ENCODE results near the gene CCT3.

Gene CCT3

GRCh38 chr1:156298852-156299357 lies 39.2 kb downstream of the CCT3 start, which contains the start of gene VHLL:
Gene VHLL (minus strand): TSS chr1:156299307. CDS start chr1:156299189, 118 bp downstream.
- no peak within 1 kb of the TSS for H3K27ac ChIP-seq (ENCODE audit: low read depth, low read length)
- H3K9me3 ChIP-seq (ENCODE audit: insufficient read depth, low read length), result no peaks in the 10 kb centered on the region
- H3K9me2 ChIP-seq (replicated peaks; ENCODE audit: insufficient read depth, low read length), result no peaks in the 10 kb centered on the region
- TF ChIP-seq CTCF (IDR thresholded peaks at IDR 0.05; ENCODE audit: insufficient read depth, low read length, poor library complexity, severe bottlenecking), result no peak
- TF ChIP-seq EZH2phosphoT487 (conservative IDR thresholded peaks at IDR 0.05; ENCODE audit: low read length), result no peak
- H2AFZ ChIP-seq (ENCODE audit: low read depth, low read length, severe bottlenecking), result no peak within 1 kb of the TSS
- no peaks in the 10 kb centered on the region for H3K36me3 ChIP-seq (ENCODE audit: low read length)
- no peaks in the 10 kb centered on the region for H4K20me1 ChIP-seq (ENCODE audit: low read depth, low read length)
- peaks cover 8% of the 10 kb centered on the region; the same call in 1 of the 2 replicates for H3F3A ChIP-seq (ENCODE audit: insufficient read depth)
- no peak within 1 kb of the TSS for H3K4me2 ChIP-seq (ENCODE audit: low read depth, low read length, poor library complexity, severe bottlenecking)
- no peak within 1 kb of the TSS for H3K4me3 ChIP-seq (ENCODE audit: insufficient read depth, low read length, poor library complexity, severe bottlenecking)
- no peak within 1 kb of the TSS for H3K9ac ChIP-seq (ENCODE audit: low read length)
- H3K79me2 ChIP-seq (ENCODE audit: insufficient read depth, low read length), result no peaks in the 10 kb centered on the region
- no peaks in the 10 kb centered on the region for H3K27me3 ChIP-seq (ENCODE audit: low read length)

GRCh38 chr1:156295391-156295947 lies 42.6 kb downstream of the CCT3 start, which contains the start of gene GLMP:
Gene GLMP (minus strand): TSS chr1:156295679. CDS start chr1:156295645, 34 bp downstream.
- H3F3A ChIP-seq (ENCODE audit: insufficient read depth), result no peaks in the 10 kb centered on the region
- no peaks in the 10 kb centered on the region for H3K36me3 ChIP-seq (ENCODE audit: low read length)
- peak within 1 kb of the TSS; percentile 94 for H3K4me2 ChIP-seq (ENCODE audit: low read depth, low read length, poor library complexity, severe bottlenecking)
- no peak within 1 kb of the TSS for H3K27ac ChIP-seq (ENCODE audit: low read depth, low read length)
- no peaks in the 10 kb centered on the region for H3K9me2 ChIP-seq (replicated peaks; ENCODE audit: insufficient read depth, low read length)
- H3K4me3 ChIP-seq (ENCODE audit: insufficient read depth, low read length, poor library complexity, severe bottlenecking), result peak within 1 kb of the TSS; percentile 84
- no peaks in the 10 kb centered on the region for H4K20me1 ChIP-seq (ENCODE audit: low read depth, low read length)
- H3K9me3 ChIP-seq (ENCODE audit: insufficient read depth, low read length), result no peaks in the 10 kb centered on the region
- TF ChIP-seq EZH2phosphoT487 (conservative IDR thresholded peaks at IDR 0.05; ENCODE audit: low read length), result no peak
- TF ChIP-seq CTCF (IDR thresholded peaks at IDR 0.05; ENCODE audit: insufficient read depth, low read length, poor library complexity, severe bottlenecking), result no peak
- H2AFZ ChIP-seq (ENCODE audit: low read depth, low read length, severe bottlenecking), result peak within 1 kb of the TSS; percentile 98
- H3K79me2 ChIP-seq (ENCODE audit: insufficient read depth, low read length), result no peaks in the 10 kb centered on the region
- no peaks in the 10 kb centered on the region for H3K27me3 ChIP-seq (ENCODE audit: low read length)
- peak within 1 kb of the TSS; percentile 72 for H3K9ac ChIP-seq (ENCODE audit: low read length)

- Histone ChIP-seq H3K9ac (ENCODE audit: low read length) (no peak overlapping the region), H3K79me2 (ENCODE audit: insufficient read depth, low read length) (no peaks in the 10 kb centered on the region), H3F3A (ENCODE audit: insufficient read depth) (0 out of 2 replicates have a peak, but pooled peaks cover 5% of the 10 kb centered on the region), H3K27ac (ENCODE audit: low read depth, low read length) (no peak overlapping the region), H2AFZ (ENCODE audit: low read depth, low read length, severe bottlenecking) (no peak overlapping the region), H3K4me3 (ENCODE audit: insufficient read depth, low read length, poor library complexity, severe bottlenecking) (no peak overlapping the region), H4K20me1 (ENCODE audit: low read depth, low read length) (no peaks in the 10 kb centered on the region), H3K27me3 (ENCODE audit: low read length) (no peaks in the 10 kb centered on the region), H3K36me3 (ENCODE audit: low read length) (no peaks in the 10 kb centered on the region), H3K4me2 (ENCODE audit: low read depth, low read length, poor library complexity, severe bottlenecking) (no peak overlapping the region), H3K9me3 (ENCODE audit: insufficient read depth, low read length) (no peaks in the 10 kb centered on the region), H3K9me2 (replicated peaks; ENCODE audit: insufficient read depth, low read length) (no peaks in the 10 kb centered on the region)
- TF ChIP-seq EZH2phosphoT487 (conservative IDR thresholded peaks at IDR 0.05; ENCODE audit: low read length), result no peak
Observed at GRCh38 chr1:156293895-156294294, 44.2 kb downstream of the CCT3 start.

- TF ChIP-seq CTCF (IDR thresholded peaks at IDR 0.05; ENCODE audit: insufficient read depth, low read length, poor library complexity, severe bottlenecking) (no peak), EZH2phosphoT487 (conservative IDR thresholded peaks at IDR 0.05; ENCODE audit: low read length) (no peak)
Observed at GRCh38 chr1:156293098-156293434, 45.0 kb downstream of the CCT3 start.

More at GRCh38 chr1:156293098-156293434, 45.0 kb downstream of the CCT3 start:
- H3K27me3 ChIP-seq (ENCODE audit: low read length), result no peaks in the 10 kb centered on the region
- no peaks in the 10 kb centered on the region for H3K79me2 ChIP-seq (ENCODE audit: insufficient read depth, low read length)
- H3K4me3 ChIP-seq (ENCODE audit: insufficient read depth, low read length, poor library complexity, severe bottlenecking), result no peak overlapping the region
- 0 out of 2 replicates have a peak, but pooled peaks cover 5% of the 10 kb centered on the region for H3F3A ChIP-seq (ENCODE audit: insufficient read depth)
- no peak overlapping the region for H3K9ac ChIP-seq (ENCODE audit: low read length)
- H2AFZ ChIP-seq (ENCODE audit: low read depth, low read length, severe bottlenecking), result no peak overlapping the region
- H3K36me3 ChIP-seq (ENCODE audit: low read length), result peaks cover 4% of the 10 kb centered on the region; the same call in 1 of the 2 replicates
- no peak overlapping the region for H3K27ac ChIP-seq (ENCODE audit: low read depth, low read length)
- H3K4me2 ChIP-seq (ENCODE audit: low read depth, low read length, poor library complexity, severe bottlenecking), result no peak overlapping the region
- no peaks in the 10 kb centered on the region for H4K20me1 ChIP-seq (ENCODE audit: low read depth, low read length)
- H3K9me3 ChIP-seq (ENCODE audit: insufficient read depth, low read length), result no peaks in the 10 kb centered on the region
- H3K9me2 ChIP-seq (replicated peaks; ENCODE audit: insufficient read depth, low read length), result no peaks in the 10 kb centered on the region

All from SU-DHL-6 (cell line).